VCaP (cell line): ENCODE results near the gene PASK.

Experiments used
- H3K27ac ChIP-seq: fragments of 450-650 bp; 2 replicates; pipeline ENCODE4 v1.5.1; 2017
- CTCF ChIP-seq: fragments of 450-650 bp; conservative IDR thresholded peaks from 2 replicates; pipeline ENCODE4 v1.5.1; 2017; ENCODE audit warnings: mild to moderate bottlenecking, moderate library complexity

Gene PASK

GRCh38 chr2:241122376-241123002 lies 26.8 kb downstream of the PASK start:
- H3K27ac ChIP-seq, result peak overlapping the region; percentile 81
- TF ChIP-seq CTCF, result no peak

GRCh38 chr2:241121008-241121407 lies 28.3 kb downstream of the PASK start:
- no peak for TF ChIP-seq CTCF
- H3K27ac ChIP-seq, result no peak overlapping the region

- TF ChIP-seq CTCF, result no peak
- no peak overlapping the region for H3K27ac ChIP-seq
Observed at GRCh38 chr2:241120440-241120839, 28.8 kb downstream of the PASK start.

- no peak overlapping the region for H3K27ac ChIP-seq
- no peak for TF ChIP-seq CTCF
Observed at GRCh38 chr2:241118737-241119505, 30.4 kb downstream of the PASK start.

GRCh38 chr2:241116606-241117560 lies 32.4 kb downstream of the PASK start:
- H3K27ac ChIP-seq, result no peak overlapping the region
- no peak for TF ChIP-seq CTCF

- TF ChIP-seq CTCF, result no peak
- no peak overlapping the region for H3K27ac ChIP-seq
Observed at GRCh38 chr2:241115361-241115760, 33.9 kb downstream of the PASK start.

- no peak overlapping the region for H3K27ac ChIP-seq
- TF ChIP-seq CTCF, result no peak
Observed at GRCh38 chr2:241114836-241115235, 34.4 kb downstream of the PASK start.
